ENCODE data around the gene ANTKMT. TPM values are rescaled to one million over a fixed set of nuclear protein-coding genes. Genes with fewer than 3 reads are reported as not detected.
A peak's percentile ranks its signal among the peaks of the same experiment; 100 is the strongest.

ANTKMT gene
- total RNA-seq, 1 donor from 2014 or later, result 42.4 TPM

- no peaks in the 10 kb centered on the region for H3K36me3 ChIP-seq (ENCODE audit: control insufficient read depth, insufficient read depth, low read length)
- no peak for DNase-seq (ENCODE audit: low read depth)
- no peak overlapping the region for H3K4me3 ChIP-seq (ENCODE audit: low read depth, low read length)
- H3K27me3 ChIP-seq (ENCODE audit: control insufficient read depth, insufficient read depth, low read length), result peaks cover 79% of the 10 kb centered on the region
- TF ChIP-seq CTCF (IDR thresholded peaks at IDR 0.05; ENCODE audit: insufficient read depth, low read length, poor library complexity, severe bottlenecking), result no peak
These were observed 12.9 kb upstream of the ANTKMT start for GRCh38 chr16:708019-708418.

GRCh38 chr16:708959-709358 lies 12.0 kb upstream of the ANTKMT start:
- no peaks in the 10 kb centered on the region for H3K36me3 ChIP-seq (ENCODE audit: control insufficient read depth, insufficient read depth, low read length)
- DNase-seq (ENCODE audit: low read depth), result no peak
- TF ChIP-seq CTCF (IDR thresholded peaks at IDR 0.05; ENCODE audit: insufficient read depth, low read length, poor library complexity, severe bottlenecking), result no peak
- H3K4me3 ChIP-seq (ENCODE audit: low read depth, low read length), result no peak overlapping the region
- peaks cover 70% of the 10 kb centered on the region for H3K27me3 ChIP-seq (ENCODE audit: control insufficient read depth, insufficient read depth, low read length)

- DNase-seq (ENCODE audit: low read depth), result no peak
- no peak overlapping the region for H3K4me3 ChIP-seq (ENCODE audit: low read depth, low read length)
- no peaks in the 10 kb centered on the region for H3K36me3 ChIP-seq (ENCODE audit: control insufficient read depth, insufficient read depth, low read length)
- TF ChIP-seq CTCF (IDR thresholded peaks at IDR 0.05; ENCODE audit: insufficient read depth, low read length, poor library complexity, severe bottlenecking), result peak; percentile 11
- peaks cover 61% of the 10 kb centered on the region for H3K27me3 ChIP-seq (ENCODE audit: control insufficient read depth, insufficient read depth, low read length)
These were observed 11.1 kb upstream of the ANTKMT start for GRCh38 chr16:709566-710499.

- H3K36me3 ChIP-seq (ENCODE audit: control insufficient read depth, insufficient read depth, low read length), result no peaks in the 10 kb centered on the region
- H3K27me3 ChIP-seq (ENCODE audit: control insufficient read depth, insufficient read depth, low read length), result peaks cover 56% of the 10 kb centered on the region
- TF ChIP-seq CTCF (IDR thresholded peaks at IDR 0.05; ENCODE audit: insufficient read depth, low read length, poor library complexity, severe bottlenecking), result no peak
- no peak overlapping the region for H3K4me3 ChIP-seq (ENCODE audit: low read depth, low read length)
- no peak for DNase-seq (ENCODE audit: low read depth)
These were observed 10.4 kb upstream of the ANTKMT start for GRCh38 chr16:710500-711075.

GRCh38 chr16:711084-711483 lies 9.9 kb upstream of the ANTKMT start:
- no peak for DNase-seq (ENCODE audit: low read depth)
- H3K4me3 ChIP-seq (ENCODE audit: low read depth, low read length), result no peak overlapping the region
- TF ChIP-seq CTCF (IDR thresholded peaks at IDR 0.05; ENCODE audit: insufficient read depth, low read length, poor library complexity, severe bottlenecking), result no peak
- H3K27me3 ChIP-seq (ENCODE audit: control insufficient read depth, insufficient read depth, low read length), result peaks cover 53% of the 10 kb centered on the region
- H3K36me3 ChIP-seq (ENCODE audit: control insufficient read depth, insufficient read depth, low read length), result no peaks in the 10 kb centered on the region
